HepG2 (cell line): Measurements from ENCODE around the gene IL32. TPM values are rescaled to one million over a fixed set of nuclear protein-coding genes. Genes with fewer than 3 reads are reported as not detected.

Source experiments
- ATAC-seq: fragments of 200-7000 bp; cut with Tn5 transposase; 3 replicates; pipeline ENCODE4 v1.9.1; 2020; ENCODE audit warnings: mild to moderate bottlenecking, moderate library complexity
- BruUV-seq: library from RNA; stranded (reverse); fragments of 400-500 nt; replicated peaks from 2 replicates; lab custom pipeline; 2021; lab: Mats Ljungman, UMichigan
- CTCF ChIA-PET: fragments of 300-600 bp; formaldehyde crosslinking; extraction: SDS; loops from one replicate; lab custom pipeline; 2021; ENCODE audit warnings: low total read pairs, inconsistent platforms, low intra/inter-chr PET ratio; lab: Yijun Ruan, JAX
- POLR2A ChIA-PET: fragments of 350-600 bp; sonication (Branson Sonifier 250); formaldehyde crosslinking; loops from one replicate; lab custom pipeline; 2020; ENCODE audit warnings: antibody characterized with exemption, inconsistent platforms; lab: Yijun Ruan, JAX
- DNase-seq: peaks from one replicate; pipeline ENCODE4 v3.0.0-alpha.2; 2015; ENCODE audit warnings: low spot score
- FAIRE-seq: peaks from 3 replicates; lab custom pipeline; 2011; peaks lifted over from hg19 to GRCh38; lab: Jason Lieb, UNC
- H2AFZ ChIP-seq: one replicate; pipeline ENCODE4 v1.6.1; 2011; ENCODE audit warnings: low read length, inconsistent platforms
- H3K27ac ChIP-seq: fragments of 300-600 bp; 3 replicates; pipeline ENCODE4 v1.8.0; 2011; ENCODE audit warnings: mixed run types, mild to moderate bottlenecking, mixed read lengths, low read length, inconsistent platforms; ENCODE audit not compliant: insufficient read depth; ENCODE audit errors: extremely low read length
- H3K27me3 ChIP-seq, 2 experiments: fragments of 200-600 bp in 1 of 2; 2 replicates in 1 of 2; 3 replicates in 1 of 2; pipeline versions ENCODE4 v1.6.0 to v1.8.0; 2011; ENCODE audit warnings: low read length in 2 of 2, mild to moderate bottlenecking in 2 of 2, moderate library complexity in 2 of 2, inconsistent platforms in 1 of 2; ENCODE audit not compliant: insufficient read depth in 2 of 2, control insufficient read depth in 1 of 2
- H3K36me3 ChIP-seq, 2 experiments: fragments of 200-600 bp in 1 of 2; replicated peaks in 1 of 2; 2 replicates in 1 of 2; 3 replicates in 1 of 2; pipeline versions ENCODE4 v1.5.1 to v1.8.0; 2011; ENCODE audit warnings: low read length in 2 of 2, inconsistent platforms in 1 of 2; ENCODE audit not compliant: insufficient read depth in 2 of 2, control insufficient read depth in 1 of 2
- H3K4me1 ChIP-seq: 2 replicates; pipeline ENCODE4 v1.5.1; 2012; ENCODE audit warnings: low read length, inconsistent platforms; ENCODE audit not compliant: insufficient read depth
- H3K4me2 ChIP-seq: 2 replicates; pipeline ENCODE4 v1.6.0; 2011; ENCODE audit warnings: low read depth, low read length, inconsistent platforms
- H3K4me3 ChIP-seq, 3 experiments: fragments of 200-600 bp in 1 of 3; sonication (generic), shearing (Covaris generic) in 1 of 3; replicated peaks in 1 of 3; 2 replicates each; pipeline ENCODE4 v1.5.1; 2011 to 2016; ENCODE audit warnings: low read length in 3 of 3, inconsistent platforms in 2 of 3, low read depth in 2 of 3, mild to moderate bottlenecking in 2 of 3, control low read depth in 1 of 3, mixed read lengths in 1 of 3; ENCODE audit not compliant: insufficient read depth in 1 of 3
- H3K79me2 ChIP-seq: one replicate; pipeline ENCODE4 v1.6.1; 2011; ENCODE audit warnings: low read length, inconsistent platforms; ENCODE audit not compliant: insufficient read depth
- H3K9ac ChIP-seq: 2 replicates; pipeline ENCODE4 v1.6.0; 2011; ENCODE audit warnings: mild to moderate bottlenecking, low read depth, low read length, inconsistent platforms; ENCODE audit not compliant: insufficient read depth
- H3K9me3 ChIP-seq: 2 replicates; pipeline ENCODE4 v1.5.1; 2012; ENCODE audit warnings: mild to moderate bottlenecking, low read length
- H4K20me1 ChIP-seq: 2 replicates; pipeline ENCODE4 v1.6.0; 2011; ENCODE audit warnings: inconsistent platforms, mild to moderate bottlenecking, low read length, moderate library complexity; ENCODE audit not compliant: insufficient read depth
- BHLHE40 ChIP-seq: IDR thresholded peaks from 2 replicates; pipeline ENCODE4 v1.6.1; 2011; ENCODE audit warnings: low read length, improper control_type of control experiment
- FOSL2 ChIP-seq: sonication (generic); formaldehyde crosslinking; IDR thresholded peaks from 2 replicates; pipeline ENCODE4 v1.4.0; 2020; ENCODE audit warnings: missing genetic modification reagents
- FOXO1 ChIP-seq: sonication (generic); formaldehyde crosslinking; IDR thresholded peaks from 2 replicates; pipeline ENCODE4 v1.4.0; 2020; ENCODE audit warnings: missing genetic modification reagents
- HOXA7 ChIP-seq: sonication (generic); formaldehyde crosslinking; IDR thresholded peaks from 2 replicates; pipeline ENCODE4 v1.8.1; 2022; ENCODE audit warnings: mild to moderate bottlenecking, missing genetic modification reagents, moderate library complexity
- KDM2A ChIP-seq: sonication (generic); formaldehyde crosslinking; IDR thresholded peaks from 2 replicates; pipeline ENCODE4 v1.4.0; 2020; ENCODE audit warnings: low read depth, missing genetic modification reagents, borderline replicate concordance
- RNF219 ChIP-seq: sonication (generic); formaldehyde crosslinking; IDR thresholded peaks from 2 replicates; pipeline ENCODE4 v1.5.0; 2020; ENCODE audit warnings: mild to moderate bottlenecking, missing genetic modification reagents
- RXRB ChIP-seq: IDR thresholded peaks from 2 replicates; pipeline ENCODE4 v1.6.1; 2016; ENCODE audit warnings: borderline replicate concordance, missing genetic modification reagents, missing compliant biosample characterization
- SMARCC2 ChIP-seq: fragments of 450-650 bp; IDR thresholded peaks from 2 replicates; pipeline ENCODE4 v1.6.1; 2017; ENCODE audit warnings: antibody characterized with exemption, mild to moderate bottlenecking
- SMC3 ChIP-seq: IDR thresholded peaks from 2 replicates; pipeline ENCODE4 v1.6.1; 2011; ENCODE audit warnings: low read length, improper control_type of control experiment
- SP2 ChIP-seq: sonication (generic); formaldehyde crosslinking; IDR thresholded peaks from 2 replicates; pipeline ENCODE4 v1.5.1; 2020; ENCODE audit warnings: mild to moderate bottlenecking, missing genetic modification reagents
- SP4 ChIP-seq: sonication (generic); formaldehyde crosslinking; IDR thresholded peaks from 2 replicates; pipeline ENCODE4 v1.8.1; 2023; ENCODE audit warnings: mild to moderate bottlenecking, missing genetic modification reagents
- ZNF292 ChIP-seq: sonication (generic); formaldehyde crosslinking; IDR thresholded peaks from 2 replicates; pipeline ENCODE4 v1.8.1; 2022; ENCODE audit warnings: mild to moderate bottlenecking, low read depth, missing genetic modification reagents, borderline replicate concordance
- ZNF468 ChIP-seq: sonication (generic); formaldehyde crosslinking; IDR thresholded peaks from 2 replicates; pipeline ENCODE4 v1.8.0; 2022; ENCODE audit warnings: mild to moderate bottlenecking, moderate library complexity, missing genetic modification reagents
- ZNF574 ChIP-seq: sonication (generic); formaldehyde crosslinking; IDR thresholded peaks from 2 replicates; pipeline ENCODE4 v1.4.0; 2020; ENCODE audit warnings: missing genetic modification reagents
- ZNF598 ChIP-seq: sonication (generic); formaldehyde crosslinking; IDR thresholded peaks from 2 replicates; pipeline ENCODE4 v1.5.1; 2020; ENCODE audit warnings: mild to moderate bottlenecking, missing genetic modification reagents, borderline replicate concordance
- ZNF616 ChIP-seq: sonication (generic); formaldehyde crosslinking; IDR thresholded peaks from 2 replicates; pipeline ENCODE4 v1.5.0; 2020; ENCODE audit warnings: low read depth, mild to moderate bottlenecking, missing genetic modification reagents
- ZNF703 ChIP-seq: sonication (generic); formaldehyde crosslinking; IDR thresholded peaks from 2 replicates; pipeline ENCODE4 v1.5.1; 2020; ENCODE audit warnings: missing genetic modification reagents, mild to moderate bottlenecking, moderate library complexity, borderline replicate concordance
- ZNF777 ChIP-seq: sonication (generic); formaldehyde crosslinking; IDR thresholded peaks from 2 replicates; pipeline ENCODE4 v1.4.0; 2020; ENCODE audit warnings: missing genetic modification reagents
- ZNF879 ChIP-seq: sonication (generic); formaldehyde crosslinking; IDR thresholded peaks from 2 replicates; pipeline ENCODE4 v1.8.1; 2023; ENCODE audit warnings: missing genetic modification reagents
- WGBS: methylation state at CpG from one replicate; pipeline ENCODE4 v1.1.6; 2017; ENCODE audit warnings: low lambda C conversion rate; 5-methylcytosine and 5-hydroxymethylcytosine counted together
- in situ Hi-C: cut with HindIII; loops from 2 replicates; pipeline ENCODE4 v1.10.0; 2017; ENCODE audit warnings: low pct_unique_long_range_greater_than_20kb; ENCODE audit not compliant: extremely low pct_ligation_motif_present
- intact Hi-C: fragments of 100-400 bp; cut with micrococcal nuclease; formaldehyde crosslinking; loops from one replicate; pipeline ENCODE4 v1.10.0; 2022; ENCODE audit not compliant: unreplicated experiment
- polyA plus RNA-seq, 8 experiments: library from polyadenylated mRNA; depleted of rRNA in 3 of 8; stranded (reverse) in 7 of 8; unstranded in 1 of 8; fragments of >200 nt; fragmentation: Illumina TruSeq in 4 of 8; extraction: Trizol in 4 of 8; gene quantifications; 2 replicates each; pipeline versions ENCODE4 v1.2.1 to v1.2.3, GENCODE V29; 2011 to 2016; ENCODE audit warnings: low read depth in 4 of 8, missing spikeins in 1 of 8, mixed read lengths in 1 of 8; ENCODE audit not compliant: insufficient read depth in 1 of 8
- total RNA-seq, 5 experiments: library from RNA; depleted of rRNA; stranded (reverse); fragments of >200 nt; fragmentation: Illumina TruSeq; extraction: Trizol; gene quantifications; 2 replicates each; pipeline ENCODE4 v1.2.3, GENCODE V29; 2016; ENCODE audit warnings: low read depth in 1 of 5

The IL32 gene
- total and polyA plus RNA-seq, 2 of the 13 experiments (the other 11 are each of a cell fraction or from before 2014, with no cell fraction given), result 115 to 165 TPM

- no peak for TF ChIP-seq HOXA7 (CRISPR knock-in tag)
- TF ChIP-seq ZNF616 (CRISPR knock-in tag), result no peak
- TF ChIP-seq SP4 (CRISPR knock-in tag), result no peak
- TF ChIP-seq ZNF468, result no peak
- no peak for TF ChIP-seq SMARCC2
- no peak for TF ChIP-seq ZNF703 (CRISPR knock-in tag)
These were observed 38.0 kb upstream of the IL32 start (continued) for GRCh38 chr16:3027489-3027795.

- peaks cover 16 to 17% of the 10 kb centered on the region in 2 experiments; a peak in 4 of 5 replicates for H3K36me3 ChIP-seq
- FAIRE-seq, result peak; percentile 12
- ChIA-PET POLR2A (interaction anchor here (0.9 to 18.8 kb wide), 14 partner anchors 8 to 106 kb away, joined by 3 to 750 read pairs (median 6); partner anchors contain the start of genes CLDN9, IL32, KREMEN2 and PKMYT1), CTCF (interaction anchor here (1.1 to 1.7 kb wide), 2 partner anchors 10 to 25 kb away, joined by 3 to 11 read pairs; partner anchors contain the start of gene CLDN6)
- H3K79me2 ChIP-seq, result no peaks in the 10 kb centered on the region
- whole genome bisulfite sequencing, result 24% methylated on average over 29 of the region's 58 CpGs
- H3K9ac ChIP-seq, result 0 out of 2 replicates have a peak overlapping the region, but pooled peaks have one; percentile 0
- in situ Hi-C loops, result no loop called here
- H3K27me3 ChIP-seq, result peaks cover 5 to 45% of the 10 kb centered on the region in 2 experiments
- DNase-seq, result peak; percentile 65
- H3K27ac ChIP-seq, result no peak overlapping the region
- H3K4me1 ChIP-seq, result peaks cover 34% of the 10 kb centered on the region
- peak; percentile 34 for ATAC-seq
- no peak overlapping the region for H2AFZ ChIP-seq
- no peaks in the 10 kb centered on the region for H3K9me3 ChIP-seq
- intact Hi-C loops, result no loop called here
- H3K4me2 ChIP-seq, result peak overlapping the region; percentile 75
- no TSS peak for BruUV-seq
- H4K20me1 ChIP-seq, result peaks cover 10% of the 10 kb centered on the region; the same call in 1 of the 2 replicates
- peak overlapping the region in 1 of 3 experiments; percentile 61; a peak in 1 of 6 replicates for H3K4me3 ChIP-seq
- TF ChIP-seq ZNF574 (CRISPR knock-in tag) (peak; percentile 72), BHLHE40 (peak; percentile 61), ZNF598 (CRISPR knock-in tag) (0 out of 2 replicates have a peak, but pooled peaks have one; percentile 19), KDM2A (CRISPR knock-in tag) (peak; percentile 96), SP2 (peak; percentile 42; the same call in 1 of the 2 replicates), SMC3 (peak; percentile 11; the same call in 1 of the 2 replicates), ZNF777 (CRISPR knock-in tag) (peak; percentile 49; the same call in 1 of the 2 replicates), ZNF879 (CRISPR knock-in tag) (no peak), RXRB (peak; percentile 45; the same call in 1 of the 2 replicates), FOSL2 (CRISPR knock-in tag) (peak; percentile 51; the same call in 1 of the 2 replicates), FOXO1 (CRISPR knock-in tag) (peak; percentile 37; the same call in 1 of the 2 replicates), RNF219 (no peak), ZNF292 (CRISPR knock-in tag) (0 out of 2 replicates have a peak, but pooled peaks have one; percentile 25)
These were observed 37.3 kb upstream of the IL32 start for GRCh38 chr16:3027983-3028715.
